ENCODE results near the gene FGR.

- TF ChIP-seq TAF1 (IDR thresholded peaks at IDR 0.05; ENCODE audit: low read depth, low read length): no peak
- no peak for TF ChIP-seq POLR2AphosphoS5 (IDR thresholded peaks at IDR 0.05; ENCODE audit: low read depth, low read length)
These were observed 63.5 kb downstream of the FGR start for GRCh38 chr1:27571439-27572018.
